GM19238 (cell line): Measurements from ENCODE around the gene PXN.

ENCODE experiments used
- DNase-seq: peaks from one replicate; pipeline ENCODE4 v3.0.0; 2011; ENCODE audit warnings: low spot score; ENCODE audit not compliant: insufficient read length

The PXN gene

DNA sequence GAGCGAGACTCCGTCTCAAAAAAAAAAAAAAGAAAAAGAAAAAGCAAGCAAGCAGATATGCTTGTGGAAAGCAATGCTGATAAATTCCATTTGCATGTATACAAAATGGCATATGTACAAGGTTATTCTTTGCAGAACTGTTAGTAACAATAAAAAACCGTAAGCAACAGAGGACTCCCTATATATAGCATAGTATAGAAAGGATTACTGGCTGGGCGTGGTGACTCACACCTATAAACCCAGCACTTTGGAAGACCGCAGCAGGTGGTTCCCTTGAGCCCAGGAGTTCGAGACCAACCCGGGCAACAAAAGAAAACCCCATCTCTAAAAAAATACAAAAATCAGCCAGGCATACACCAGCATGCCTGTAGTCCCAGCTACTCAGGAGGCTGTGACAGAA, 84.6 kb downstream of the PXN start:
- DNase-seq = no peak

GRCh38 chr12:120175537-120175936, 90.0 kb downstream of the PXN start:
- no peak for DNase-seq

DNA sequence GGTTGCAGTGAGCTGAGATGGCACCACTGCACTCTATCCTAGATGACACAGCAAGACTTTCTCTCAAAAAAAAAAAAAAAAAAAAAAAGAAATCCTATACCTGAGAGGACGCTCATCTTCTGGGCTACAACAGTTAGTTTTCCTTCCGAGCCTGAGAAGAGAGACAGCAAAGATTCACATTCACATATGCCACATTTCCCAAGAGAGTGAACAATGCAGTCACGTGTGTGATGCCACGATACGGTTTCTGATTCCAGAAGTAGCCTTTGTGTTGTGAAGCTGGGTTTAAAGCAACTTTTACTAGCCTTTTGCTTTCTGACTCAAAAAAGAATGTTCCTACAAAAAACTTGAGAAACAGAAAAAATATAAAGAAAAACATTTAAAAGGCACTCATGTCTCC, 90.5 kb downstream of the PXN start:
- DNase-seq = no peak

DNA sequence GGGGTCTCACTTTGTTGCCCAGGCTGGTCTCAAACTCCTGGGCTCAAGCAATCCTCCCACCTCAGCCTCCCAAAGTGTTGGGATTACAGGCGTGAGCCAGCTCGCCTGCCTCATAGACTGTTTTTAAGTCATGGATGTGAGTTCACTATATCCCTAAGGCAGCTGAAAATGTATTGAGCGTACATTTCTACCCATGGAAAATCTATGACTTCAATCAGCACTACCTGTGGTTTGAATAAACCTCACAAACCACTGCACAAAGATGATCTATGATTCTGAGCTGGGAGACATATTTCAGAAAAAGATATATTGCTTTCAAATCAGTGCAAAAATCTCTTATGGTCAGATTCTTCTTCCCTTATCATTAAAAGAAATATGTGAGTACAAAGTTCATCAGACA, 93.5 kb downstream of the PXN start:
- no peak for DNase-seq

DNA sequence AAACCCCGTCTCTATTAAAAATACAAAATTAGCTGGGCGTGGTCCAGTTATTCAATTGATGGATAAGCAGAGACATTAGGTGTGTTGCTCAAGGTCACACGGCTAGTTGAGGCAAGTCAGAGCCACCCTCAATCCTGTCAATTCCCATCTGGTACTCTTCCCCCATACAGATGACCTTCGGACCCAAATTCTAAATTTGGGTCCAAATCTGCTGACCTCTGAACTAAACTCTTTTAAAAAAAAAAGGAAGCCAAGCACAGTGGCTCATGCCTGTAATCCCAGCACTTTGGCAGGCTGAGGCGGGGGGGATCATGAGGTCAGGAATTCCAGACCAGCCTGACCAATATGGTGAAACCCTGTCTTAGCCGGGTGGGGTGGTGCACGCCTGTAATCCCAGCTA, 94.9 kb downstream of the PXN start:
- no peak for DNase-seq

DNA sequence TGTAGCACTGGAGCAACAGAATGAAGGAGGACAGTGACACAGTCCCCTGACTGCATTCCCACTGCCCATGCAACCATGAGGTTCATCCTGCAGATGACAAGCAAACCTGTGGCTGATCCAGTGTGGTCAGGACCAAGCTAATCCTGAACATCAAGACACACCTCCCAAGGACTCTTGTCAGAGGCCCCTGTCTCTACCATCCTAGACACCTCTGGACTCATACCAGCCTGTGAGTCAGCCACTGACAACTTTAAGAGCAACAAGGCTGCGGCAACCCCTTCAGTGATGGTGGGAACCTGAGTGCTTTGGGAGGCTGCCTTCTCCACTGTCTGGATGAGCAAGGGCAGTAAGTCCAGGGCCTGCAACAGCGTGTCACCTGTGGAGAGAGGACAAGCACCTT, 95.6 kb downstream of the PXN start:
- DNase-seq = no peak

- DNase-seq = no peak
Observed at GRCh38 chr12:120168337-120168736, 97.2 kb downstream of the PXN start.

DNA sequence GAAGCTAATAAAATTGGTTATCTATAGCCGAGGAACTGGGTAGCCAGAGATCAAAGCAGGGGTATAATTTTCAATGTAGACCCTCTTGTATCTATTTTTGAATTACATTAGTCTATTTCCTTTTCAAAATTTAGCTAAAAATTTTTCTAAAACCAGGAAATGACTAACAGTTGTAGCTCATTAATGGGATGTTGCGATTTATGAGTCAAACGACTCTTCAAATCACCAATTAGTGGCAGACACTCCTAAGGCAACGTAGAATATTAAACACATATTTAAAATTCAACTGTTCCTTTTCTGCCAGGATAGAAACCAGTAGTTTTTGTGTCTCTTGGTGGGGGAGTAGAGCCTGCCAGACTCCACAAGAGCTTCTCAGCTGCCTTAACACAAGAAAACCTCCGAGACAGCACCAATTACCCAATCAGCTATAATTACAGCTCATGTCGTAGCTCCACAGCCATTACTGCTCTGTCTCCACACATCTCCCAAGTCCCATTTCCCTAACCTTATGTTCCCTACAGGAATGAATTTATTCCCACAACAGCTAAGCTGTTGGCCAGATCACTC, 97.9 kb downstream of the PXN start:
- DNase-seq = no peak

DNA sequence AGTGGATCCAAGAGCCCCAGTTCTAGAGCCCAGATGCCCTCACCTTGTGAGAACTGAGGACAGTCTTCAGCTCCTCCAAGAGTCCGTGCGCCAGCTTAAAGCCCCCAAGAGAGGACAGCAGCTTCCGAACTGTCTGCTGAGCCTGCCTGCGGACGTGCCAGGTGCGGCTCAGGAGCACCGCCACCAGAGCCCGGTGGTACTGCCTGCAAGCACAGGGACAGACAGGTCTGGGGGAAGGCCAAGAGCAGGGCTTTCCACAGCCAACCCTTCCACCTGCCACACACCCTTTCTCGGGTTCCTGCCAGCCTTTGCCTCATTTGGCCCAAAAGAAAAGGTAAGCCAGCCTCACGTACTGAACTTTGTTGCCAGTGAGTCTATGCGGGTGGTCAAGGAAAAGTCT, 101.2 kb downstream of the PXN start:
- no peak for DNase-seq

- no peak for DNase-seq
Observed at GRCh38 chr12:120162763-120163162, 102.8 kb downstream of the PXN start.

DNA sequence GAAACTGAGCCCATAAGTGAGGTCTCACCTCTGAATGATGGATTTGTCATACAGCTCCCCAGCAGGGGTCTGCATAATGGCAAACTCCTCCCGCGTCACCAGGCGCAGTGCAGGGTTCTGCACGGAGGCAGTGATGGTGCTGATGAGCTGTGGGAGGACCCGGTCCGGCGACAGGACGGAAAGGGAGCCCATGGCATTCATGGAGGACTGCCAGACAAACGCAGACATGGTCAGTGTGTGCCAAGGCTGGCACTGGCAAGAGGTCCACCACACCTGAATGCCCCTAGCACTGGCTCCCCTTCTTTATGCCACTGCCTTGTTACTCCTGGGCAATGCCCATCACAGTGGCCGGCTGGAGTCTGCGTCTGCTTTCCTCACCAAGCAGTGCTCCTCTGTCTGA, 103.7 kb downstream of the PXN start:
- DNase-seq = no peak
